SK-N-SH (cell line): Measurements from ENCODE around the gene MBD3. TPM values are rescaled to one million over a fixed set of nuclear protein-coding genes. Genes with fewer than 3 reads are reported as not detected.

Experiments
- CTCF ChIA-PET: fragments of 300-600, 350-600 bp; formaldehyde crosslinking; extraction: SDS; loops from one replicate; lab custom pipeline; 2021; lab: Yijun Ruan, JAX
- POLR2A ChIA-PET: fragments of 350-600 bp; sonication (Branson Sonifier 250); formaldehyde crosslinking; extraction: SDS; loops from one replicate; lab custom pipeline; 2020; ENCODE audit warnings: antibody characterized with exemption, inconsistent platforms; lab: Yijun Ruan, JAX
- DNase-seq: peaks from one replicate; pipeline ENCODE4 v3.0.0; 2012
- H2AFZ ChIP-seq: fragments of 200-600 bp; sonication (generic); 2 replicates; pipeline ENCODE4 v1.8.1; 2016; ENCODE audit warnings: antibody characterized with exemption, mild to moderate bottlenecking, low read depth
- H3F3A ChIP-seq: fragments of 200-600 bp; sonication (generic); replicated peaks from 2 replicates; pipeline ENCODE3; 2016; ENCODE audit warnings: antibody characterized with exemption, mild to moderate bottlenecking; ENCODE audit not compliant: insufficient read depth
- H3K27ac ChIP-seq, 2 experiments: fragments of 200-500 bp in 1 of 2; fragments of 200-600 bp in 1 of 2; sonication (Bioruptor generic) in 1 of 2; sonication (generic), shearing (Covaris generic) in 1 of 2; 2 replicates each; pipeline versions ENCODE4 v1.5.1 to v1.6.1; 2014 to 2016; ENCODE audit warnings: low read depth in 2 of 2, inconsistent platforms in 1 of 2, low read length in 1 of 2, mild to moderate bottlenecking in 1 of 2, mixed read lengths in 1 of 2
- H3K27me3 ChIP-seq: fragments of 200-600 bp; sonication (generic), shearing (Covaris generic); 2 replicates; pipeline ENCODE4 v1.6.1; 2016; ENCODE audit warnings: mixed run types; ENCODE audit not compliant: insufficient read depth
- H3K36me3 ChIP-seq, 2 experiments: fragments of 200-500 bp in 1 of 2; fragments of 200-600 bp in 1 of 2; sonication (Bioruptor generic) in 1 of 2; sonication (generic) in 1 of 2; replicated peaks in 1 of 2; 2 replicates each; pipeline versions ENCODE3 to v1.5.1; 2014 to 2016; ENCODE audit warnings: low read length in 1 of 2, mild to moderate bottlenecking in 1 of 2; ENCODE audit not compliant: insufficient read depth in 2 of 2, control insufficient read depth in 1 of 2
- H3K4me1 ChIP-seq, 2 experiments: fragments of 200-500 bp in 1 of 2; fragments of 200-600 bp in 1 of 2; sonication (Bioruptor generic) in 1 of 2; sonication (generic), shearing (Covaris generic) in 1 of 2; 2 replicates each; pipeline versions ENCODE4 v1.5.1 to v1.6.1; 2014 to 2016; ENCODE audit warnings: low read depth in 1 of 2, low read length in 1 of 2, mixed run types in 1 of 2; ENCODE audit not compliant: insufficient read depth in 2 of 2, control insufficient read depth in 1 of 2
- H3K4me2 ChIP-seq: fragments of 200-600 bp; sonication (generic), shearing (Covaris generic); 2 replicates; pipeline ENCODE4 v1.6.1; 2017; ENCODE audit warnings: mixed run types
- H3K4me3 ChIP-seq, 2 experiments: fragments of 200-500 bp in 1 of 2; fragments of 200-600 bp in 1 of 2; sonication (Bioruptor generic) in 1 of 2; sonication (generic), shearing (Covaris generic) in 1 of 2; 2 replicates each; pipeline versions ENCODE4 v1.5.1 to v1.8.1; 2014 to 2016; ENCODE audit warnings: low read depth in 2 of 2, inconsistent platforms in 1 of 2, low read length in 1 of 2, mild to moderate bottlenecking in 1 of 2, mixed read lengths in 1 of 2, moderate library complexity in 1 of 2
- H3K79me2 ChIP-seq: fragments of 200-600 bp; sonication (generic); 2 replicates; pipeline ENCODE4 v1.8.1; 2017; ENCODE audit warnings: mild to moderate bottlenecking; ENCODE audit not compliant: insufficient read depth
- H3K9ac ChIP-seq: fragments of 200-600 bp; sonication (generic); 2 replicates; pipeline ENCODE4 v1.6.1; 2017; ENCODE audit warnings: mixed run types
- H3K9me2 ChIP-seq: fragments of 200-600 bp; sonication (generic); 2 replicates; pipeline ENCODE4 v1.6.1; 2017; ENCODE audit warnings: mixed run types
- H3K9me3 ChIP-seq: fragments of 200-600 bp; sonication (generic); 2 replicates; pipeline ENCODE4 v1.6.1; 2017; ENCODE audit warnings: mixed run types, mild to moderate bottlenecking, moderate library complexity
- H4K20me1 ChIP-seq: fragments of 200-600 bp; sonication (generic); 2 replicates; pipeline ENCODE4 v1.6.1; 2017; ENCODE audit warnings: mild to moderate bottlenecking, mixed run types; ENCODE audit not compliant: insufficient read depth
- CHD2 ChIP-seq: fragments of 150-350 bp; IDR thresholded peaks from 2 replicates; pipeline ENCODE4 v1.6.1; 2018; ENCODE audit warnings: low read length; ENCODE audit not compliant: partially characterized antibody
- EP300 ChIP-seq, 2 experiments: IDR thresholded peaks; 2 replicates each; pipeline versions ENCODE4 v1.4.0 to v1.6.1; 2012; ENCODE audit warnings: borderline replicate concordance in 1 of 2, low read depth in 1 of 2, low read length in 1 of 2
- EZH2phosphoT487 ChIP-seq: fragments of 200-600 bp; sonication (generic); IDR thresholded peaks from 2 replicates; pipeline ENCODE4 v1.6.1; 2017; ENCODE audit warnings: low read depth, mixed run types, mild to moderate bottlenecking, antibody characterized with exemption, moderate library complexity, borderline replicate concordance
- FOSL2 ChIP-seq: IDR thresholded peaks from 2 replicates; pipeline ENCODE4 v1.4.0; 2012; ENCODE audit warnings: low read depth, mild to moderate bottlenecking, moderate library complexity, borderline replicate concordance
- FOXJ3 ChIP-seq: sonication (generic); formaldehyde crosslinking; IDR thresholded peaks from 2 replicates; pipeline ENCODE4 v1.5.1; 2020; ENCODE audit warnings: mild to moderate bottlenecking, missing genetic modification reagents
- FOXM1 ChIP-seq: IDR thresholded peaks from 2 replicates; pipeline ENCODE4 v1.4.0; 2012; ENCODE audit warnings: low read depth, mild to moderate bottlenecking
- GABPA ChIP-seq: IDR thresholded peaks from 2 replicates; pipeline ENCODE4 v1.4.0; 2012; ENCODE audit warnings: low read depth, mild to moderate bottlenecking
- MEF2A ChIP-seq: IDR thresholded peaks from 2 replicates; pipeline ENCODE4 v1.4.0; 2012; ENCODE audit warnings: low read depth, borderline replicate concordance
- MXI1 ChIP-seq: IDR thresholded peaks from 2 replicates; pipeline ENCODE4 v1.6.1; 2012; ENCODE audit warnings: mild to moderate bottlenecking, low read depth, low read length, improper control_type of control experiment
- NFIC ChIP-seq: IDR thresholded peaks from 2 replicates; pipeline ENCODE4 v1.4.0; 2012; ENCODE audit warnings: borderline replicate concordance
- POLR2AphosphoS5 ChIP-seq: IDR thresholded peaks from 2 replicates; pipeline ENCODE4 v1.6.1; 2012; ENCODE audit warnings: low read depth, low read length
- RAD21 ChIP-seq: IDR thresholded peaks from 2 replicates; pipeline ENCODE4 v1.6.1; 2012; ENCODE audit warnings: mild to moderate bottlenecking, low read length
- RCOR1 ChIP-seq: fragments of 150-350 bp; IDR thresholded peaks from 2 replicates; pipeline ENCODE4 v1.6.1; 2017; ENCODE audit warnings: antibody characterized with exemption, low read length
- RXRA ChIP-seq: IDR thresholded peaks from 2 replicates; pipeline ENCODE4 v1.4.0; 2012; ENCODE audit warnings: low read depth, mild to moderate bottlenecking, borderline replicate concordance
- SIN3A ChIP-seq: IDR thresholded peaks from 2 replicates; pipeline ENCODE4 v1.6.1; 2012; ENCODE audit warnings: low read depth, mild to moderate bottlenecking, low read length, moderate library complexity, borderline replicate concordance
- TAF1 ChIP-seq: IDR thresholded peaks from 2 replicates; pipeline ENCODE4 v1.6.1; 2012; ENCODE audit warnings: low read depth, mild to moderate bottlenecking, low read length, moderate library complexity, borderline replicate concordance
- TCF12 ChIP-seq: IDR thresholded peaks from 2 replicates; pipeline ENCODE4 v1.4.0; 2012
- TEAD4 ChIP-seq: IDR thresholded peaks from 2 replicates; pipeline ENCODE4 v1.4.0; 2012; ENCODE audit warnings: mild to moderate bottlenecking, borderline replicate concordance; ENCODE audit not compliant: insufficient read depth
- YY1 ChIP-seq: IDR thresholded peaks from 2 replicates; pipeline ENCODE4 v1.4.0; 2012; ENCODE audit warnings: low read depth, mild to moderate bottlenecking
- WGBS: methylation state at CpG from one replicate; pipeline ENCODE4 v1.1.6; 2017; ENCODE audit warnings: low lambda C conversion rate; 5-methylcytosine and 5-hydroxymethylcytosine counted together
- polyA plus RNA-seq, 3 experiments: library from polyadenylated mRNA; depleted of rRNA; stranded (reverse); fragments of >200 nt; gene quantifications; 2 replicates each; pipeline ENCODE4 v1.2.3, GENCODE V29; 2012
- TF ChIP-seq, protein P1 (sequence below): fragments of 200-600 bp; sonication (generic); IDR thresholded peaks from 2 replicates; pipeline ENCODE4 v1.6.1; 2017; ENCODE audit warnings: antibody characterized with exemption, mild to moderate bottlenecking, moderate library complexity
- TF ChIP-seq, protein P2 (sequence below): fragments of 150-350 bp; IDR thresholded peaks from 2 replicates; pipeline ENCODE4 v1.6.1; 2017; ENCODE audit warnings: antibody characterized with exemption, low read length, low read depth, borderline replicate concordance

The MBD3 gene
- polyA plus RNA-seq, 1 of the 3 experiments (the other 2 are of a cell fraction) = 96.5 TPM

GRCh38 chr19:1561236-1561842, 31.3 kb downstream of the MBD3 start:
- WGBS = 90% methylated on average over 5 of the region's 17 CpGs
- H3K9me2 ChIP-seq = no peaks in the 10 kb centered on the region
- H3K4me1 ChIP-seq = peaks cover 0 to 8% of the 10 kb centered on the region in 2 experiments; a peak in 2 of 4 replicates
- H3K9me3 ChIP-seq = no peaks in the 10 kb centered on the region
- DNase-seq = no peak
- ChIA-PET POLR2A (no interaction called here), CTCF (interaction anchor here (3.6 kb wide), 1 partner anchor 15 kb away, joined by 19 read pairs; no protein-coding TSS in a partner anchor)
- H3K4me2 ChIP-seq = no peak overlapping the region
- H3K9ac ChIP-seq = no peak overlapping the region
- no peaks in the 10 kb centered on the region for H3F3A ChIP-seq
- peaks cover 0 to 2% of the 10 kb centered on the region in 2 experiments for H3K36me3 ChIP-seq
- peaks cover 98% of the 10 kb centered on the region for H4K20me1 ChIP-seq
- no peaks in the 10 kb centered on the region for H3K27me3 ChIP-seq
- H3K79me2 ChIP-seq = peaks cover 98% of the 10 kb centered on the region
- no peak overlapping the region for H3K4me3 ChIP-seq
- H3K27ac ChIP-seq = no peak overlapping the region
- no peak overlapping the region for H2AFZ ChIP-seq
- TF ChIP-seq TCF12 = no peak
- TF ChIP-seq FOSL2 = no peak
- TF ChIP-seq RCOR1 = no peak
- TF ChIP-seq NFIC = no peak
- TF ChIP-seq MEF2A = no peak
- no peak for TF ChIP-seq CHD2

DNA sequence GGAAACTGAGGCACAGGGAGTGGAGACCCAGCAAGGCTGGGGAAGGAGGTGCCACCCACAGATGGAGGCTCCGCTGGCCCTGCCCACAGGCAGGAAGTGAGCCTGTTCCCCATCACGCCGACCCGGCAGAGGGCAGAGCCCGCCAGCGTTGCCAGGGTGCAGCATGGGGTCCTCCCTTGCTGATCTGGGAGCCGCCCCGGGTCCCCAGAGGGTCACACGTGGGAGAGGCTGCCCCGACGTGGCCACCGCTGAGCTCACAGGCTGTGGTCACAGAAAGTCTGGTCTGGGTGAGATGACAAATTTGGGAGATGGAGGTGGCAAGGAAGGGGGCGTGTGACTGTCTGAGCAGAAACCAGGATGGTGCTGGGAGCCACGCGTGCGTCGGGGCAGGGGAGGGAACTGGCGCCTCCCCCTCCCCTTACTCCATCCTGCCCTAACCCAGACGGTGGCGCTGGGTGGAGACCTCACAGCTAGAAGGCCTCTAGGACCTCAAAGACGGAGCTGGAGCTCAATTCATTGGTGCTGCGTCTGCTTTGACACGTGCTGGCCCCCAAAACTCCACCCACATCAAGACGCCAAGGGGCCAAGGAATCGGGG, 32.3 kb downstream of the MBD3 start:
- H3K27ac ChIP-seq = no peak overlapping the region
- H4K20me1 ChIP-seq = peaks cover 88% of the 10 kb centered on the region
- POLR2A ChIA-PET = no interaction called here

More for the DNA sequence above, 32.3 kb downstream of the MBD3 start:
- Histone ChIP-seq H3F3A (no peaks in the 10 kb centered on the region), H3K27me3 (no peaks in the 10 kb centered on the region), H3K4me3 (no peak overlapping the region), H3K4me2 (no peak overlapping the region), H2AFZ (no peak overlapping the region), H3K4me1 (peaks cover 0 to 1% of the 10 kb centered on the region in 2 experiments; a peak in 1 of 4 replicates), H3K9me2 (no peaks in the 10 kb centered on the region), H3K36me3 (peaks cover 0 to 2% of the 10 kb centered on the region in 2 experiments), H3K9ac (no peak overlapping the region), H3K79me2 (peaks cover 89% of the 10 kb centered on the region), H3K9me3 (no peaks in the 10 kb centered on the region)
- WGBS = 96% methylated on average over 22 of the region's 25 CpGs
- TF ChIP-seq NFIC (no peak), FOXJ3 (CRISPR knock-in tag) (no peak), EZH2phosphoT487 (no peak), FOXM1 (no peak), GABPA (no peak), TAF1 (no peak), YY1 (no peak), RXRA (no peak), RAD21 (no peak), MXI1 (no peak), TEAD4 (no peak), EP300 (IDR thresholded peaks at IDR 0.05; ENCODE audit: borderline replicate concordance in 1 of 2, low read depth in 1 of 2, low read length in 1 of 2) (no peak), POLR2AphosphoS5 (no peak), SIN3A (no peak)
- TF ChIP-seq, protein P1, sequence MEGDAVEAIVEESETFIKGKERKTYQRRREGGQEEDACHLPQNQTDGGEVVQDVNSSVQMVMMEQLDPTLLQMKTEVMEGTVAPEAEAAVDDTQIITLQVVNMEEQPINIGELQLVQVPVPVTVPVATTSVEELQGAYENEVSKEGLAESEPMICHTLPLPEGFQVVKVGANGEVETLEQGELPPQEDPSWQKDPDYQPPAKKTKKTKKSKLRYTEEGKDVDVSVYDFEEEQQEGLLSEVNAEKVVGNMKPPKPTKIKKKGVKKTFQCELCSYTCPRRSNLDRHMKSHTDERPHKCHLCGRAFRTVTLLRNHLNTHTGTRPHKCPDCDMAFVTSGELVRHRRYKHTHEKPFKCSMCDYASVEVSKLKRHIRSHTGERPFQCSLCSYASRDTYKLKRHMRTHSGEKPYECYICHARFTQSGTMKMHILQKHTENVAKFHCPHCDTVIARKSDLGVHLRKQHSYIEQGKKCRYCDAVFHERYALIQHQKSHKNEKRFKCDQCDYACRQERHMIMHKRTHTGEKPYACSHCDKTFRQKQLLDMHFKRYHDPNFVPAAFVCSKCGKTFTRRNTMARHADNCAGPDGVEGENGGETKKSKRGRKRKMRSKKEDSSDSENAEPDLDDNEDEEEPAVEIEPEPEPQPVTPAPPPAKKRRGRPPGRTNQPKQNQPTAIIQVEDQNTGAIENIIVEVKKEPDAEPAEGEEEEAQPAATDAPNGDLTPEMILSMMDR = no peak
- TF ChIP-seq, protein P2, sequence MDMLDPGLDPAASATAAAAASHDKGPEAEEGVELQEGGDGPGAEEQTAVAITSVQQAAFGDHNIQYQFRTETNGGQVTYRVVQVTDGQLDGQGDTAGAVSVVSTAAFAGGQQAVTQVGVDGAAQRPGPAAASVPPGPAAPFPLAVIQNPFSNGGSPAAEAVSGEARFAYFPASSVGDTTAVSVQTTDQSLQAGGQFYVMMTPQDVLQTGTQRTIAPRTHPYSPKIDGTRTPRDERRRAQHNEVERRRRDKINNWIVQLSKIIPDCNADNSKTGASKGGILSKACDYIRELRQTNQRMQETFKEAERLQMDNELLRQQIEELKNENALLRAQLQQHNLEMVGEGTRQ = no peak
- CTCF ChIA-PET = interaction anchor here (3.6 kb wide), 1 partner anchor 14 kb away, joined by 19 read pairs; no protein-coding TSS in a partner anchor
- DNase-seq = no peak
